T47D (cell line): ENCODE results near the gene HOXD9.

Source experiments
- DNase-seq, 2 experiments: peaks; one replicate each; pipeline versions ENCODE4 v3.0.0 to v3.0.0-alpha.2; 2011 to 2012; ENCODE audit warnings: low read depth in 1 of 2, low spot score in 1 of 2
- JUND ChIP-seq: IDR thresholded peaks from 2 replicates; pipeline ENCODE4 v1.6.1; 2012; ENCODE audit warnings: low read depth
- in situ Hi-C: cut with HindIII; loops from 2 replicates; pipeline ENCODE4 v1.10.0; 2016; ENCODE audit warnings: low sequenced_read_pairs, low pct_unique_long_range_greater_than_20kb

Gene HOXD9

DNA sequence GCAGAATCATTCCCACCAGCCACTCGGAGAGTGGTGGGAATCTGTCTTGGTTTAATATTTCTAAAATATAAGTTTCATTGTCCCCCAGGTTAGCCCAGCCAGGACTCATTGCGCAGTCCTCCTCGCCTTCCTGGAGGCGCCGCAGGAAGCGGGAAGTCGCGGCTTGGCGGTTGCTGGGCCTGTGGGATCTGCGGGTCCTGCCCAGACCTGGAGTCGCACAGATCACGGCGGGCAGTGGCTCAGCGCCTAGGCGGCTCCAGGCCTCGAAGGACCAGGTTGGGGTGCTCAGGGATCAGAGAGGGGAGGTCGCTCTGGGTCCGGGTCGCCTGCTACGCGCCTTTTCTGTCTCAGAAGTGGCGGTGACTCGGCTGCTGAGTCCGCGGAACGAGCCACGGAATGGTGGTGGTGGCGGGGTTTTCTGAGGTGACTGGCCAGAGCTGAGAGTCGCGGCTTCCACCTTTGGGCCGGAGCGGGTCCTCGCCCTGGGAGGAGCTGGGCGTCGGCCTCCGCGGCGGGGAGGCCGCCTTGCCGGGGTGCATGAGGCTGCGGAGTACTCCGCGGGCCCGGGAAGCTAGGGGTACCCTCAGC lies 37.2 kb downstream of the HOXD9 start:
- no peak for TF ChIP-seq JUND
- DNase-seq: no peak
- in situ Hi-C loops: no loop called here

- no peak for DNase-seq
- TF ChIP-seq JUND: no peak
- in situ Hi-C loops: no loop called here
These were observed 37.9 kb downstream of the HOXD9 start for GRCh38 chr2:176160251-176160985.

- in situ Hi-C loops: no loop called here
- DNase-seq: no peak
These were observed 38.7 kb downstream of the HOXD9 start for GRCh38 chr2:176160986-176161824.

DNA sequence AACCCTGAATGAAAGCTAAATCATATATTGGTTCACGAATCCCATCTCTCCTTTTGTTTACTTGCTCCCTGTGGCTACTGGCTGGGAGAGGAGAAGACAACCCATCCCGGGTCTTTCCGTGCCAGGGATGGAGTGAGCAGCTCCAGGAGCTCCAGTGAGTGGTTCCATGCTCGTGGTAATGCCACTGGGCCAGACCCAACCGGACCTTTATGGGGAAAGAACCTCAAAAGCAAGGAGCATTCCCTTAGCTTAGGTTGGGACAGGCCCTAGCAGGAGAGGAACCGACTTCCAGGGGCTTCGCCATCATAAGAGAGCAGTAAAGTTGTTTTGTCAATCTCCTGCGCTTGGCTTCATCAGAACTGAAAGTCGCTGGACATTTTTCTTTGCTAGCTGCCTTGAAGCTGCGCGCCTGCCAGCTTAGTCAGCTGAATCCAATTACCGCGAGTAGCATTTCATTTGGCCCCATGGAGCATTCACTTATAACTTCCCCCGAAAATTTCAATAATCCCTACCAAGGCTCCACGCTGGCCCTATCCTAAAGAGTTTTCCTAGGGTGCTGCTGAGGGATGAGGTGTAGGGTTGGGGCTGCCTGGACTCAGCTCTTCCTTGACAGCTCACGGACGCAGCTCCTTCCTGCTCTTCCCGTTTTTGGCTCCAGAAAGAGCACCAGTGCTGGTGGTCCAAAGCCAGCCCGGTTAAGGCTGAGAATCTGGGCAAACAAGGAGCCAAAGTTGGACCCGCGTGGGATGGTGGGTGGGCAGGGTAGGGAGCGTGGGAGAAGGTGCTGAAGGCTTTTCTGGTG lies 39.5 kb downstream of the HOXD9 start:
- no peak for TF ChIP-seq JUND
- no peak for DNase-seq
- in situ Hi-C loops: no loop called here

More at GRCh38 chr2:176160986-176161824, 38.7 kb downstream of the HOXD9 start:
- no peak for TF ChIP-seq JUND

DNA sequence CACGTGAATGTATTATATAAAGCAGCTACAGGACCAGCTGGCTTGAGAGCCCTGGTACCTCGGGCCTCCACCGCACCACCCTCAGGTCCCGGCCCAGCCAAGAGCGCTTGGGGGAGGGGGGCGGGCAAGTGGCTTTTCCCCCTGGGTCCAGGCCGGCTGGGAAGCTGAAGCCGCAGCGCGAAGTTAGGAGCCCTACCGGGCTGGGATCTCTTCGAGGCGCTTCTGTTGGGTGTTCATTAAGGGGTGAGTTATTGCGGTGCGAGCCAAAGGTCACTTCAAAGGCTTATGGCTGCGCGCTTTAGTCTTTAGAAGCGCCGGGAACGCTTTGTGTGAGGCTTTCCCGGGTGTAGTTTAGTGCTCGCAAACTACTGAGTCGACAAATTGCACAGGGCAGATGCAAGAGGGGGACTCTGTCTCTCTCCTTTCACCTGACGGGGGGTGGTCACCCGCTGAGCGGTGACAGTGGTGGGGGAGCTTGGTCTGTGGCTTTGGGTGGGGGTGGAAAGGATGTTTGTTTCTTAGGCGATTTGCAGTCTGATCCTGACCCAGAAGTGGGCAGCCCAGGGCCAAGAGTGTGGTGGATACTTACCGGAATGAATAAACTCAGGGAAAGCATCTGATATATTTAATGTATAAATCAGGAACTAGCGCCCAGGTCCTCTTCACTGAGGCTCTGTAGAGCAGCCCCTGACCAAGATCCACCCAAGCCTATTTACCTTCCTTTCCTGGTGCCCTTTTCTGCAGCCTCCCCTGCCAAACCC lies 40.6 kb downstream of the HOXD9 start:
- no peak for DNase-seq
- in situ Hi-C loops: no loop called here
- TF ChIP-seq JUND: no peak

GRCh38 chr2:176163672-176164056 lies 41.1 kb downstream of the HOXD9 start:
- TF ChIP-seq JUND: no peak
- no peak for DNase-seq
- in situ Hi-C loops: no loop called here

GRCh38 chr2:176164201-176164600 lies 41.7 kb downstream of the HOXD9 start:
- no peak for DNase-seq
- in situ Hi-C loops: no loop called here
- TF ChIP-seq JUND: no peak

GRCh38 chr2:176164611-176165369 lies 42.3 kb downstream of the HOXD9 start:
- in situ Hi-C loops: no loop called here
- no peak for DNase-seq
- TF ChIP-seq JUND: no peak

- no peak for DNase-seq
- no peak for TF ChIP-seq JUND
These were observed 43.0 kb downstream of the HOXD9 start for GRCh38 chr2:176165370-176166050.

DNA sequence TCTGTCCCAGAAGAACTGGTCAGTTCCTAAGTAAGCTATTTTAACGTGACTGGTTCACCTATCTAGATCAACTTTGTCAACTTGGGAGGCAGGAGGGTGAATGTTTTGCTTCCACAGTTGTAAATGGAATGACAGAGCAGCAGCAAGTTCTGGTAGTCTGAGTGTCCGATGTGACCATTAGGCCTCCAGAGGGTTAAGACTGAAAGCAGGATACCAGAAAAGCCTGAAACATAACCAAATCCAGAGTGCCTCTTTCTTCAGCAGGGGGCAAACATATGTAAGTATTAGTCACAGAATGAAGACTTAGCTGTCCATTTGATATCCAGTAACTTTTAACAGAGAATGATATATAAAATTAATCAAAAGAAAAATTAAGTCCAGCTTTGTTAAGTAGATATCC lies 43.8 kb downstream of the HOXD9 start:
- no peak for TF ChIP-seq JUND
- no peak for DNase-seq
- in situ Hi-C loops: no loop called here

More at GRCh38 chr2:176165370-176166050, 43.0 kb downstream of the HOXD9 start:
- in situ Hi-C loops: no loop called here
